ENCODE data around the gene BUD13. TPM values are rescaled to one million over a fixed set of nuclear protein-coding genes. Genes with fewer than 3 reads are reported as not detected.

The BUD13 gene
- total RNA-seq, 1 donor from 2014 or later = 15.0 TPM

DNA sequence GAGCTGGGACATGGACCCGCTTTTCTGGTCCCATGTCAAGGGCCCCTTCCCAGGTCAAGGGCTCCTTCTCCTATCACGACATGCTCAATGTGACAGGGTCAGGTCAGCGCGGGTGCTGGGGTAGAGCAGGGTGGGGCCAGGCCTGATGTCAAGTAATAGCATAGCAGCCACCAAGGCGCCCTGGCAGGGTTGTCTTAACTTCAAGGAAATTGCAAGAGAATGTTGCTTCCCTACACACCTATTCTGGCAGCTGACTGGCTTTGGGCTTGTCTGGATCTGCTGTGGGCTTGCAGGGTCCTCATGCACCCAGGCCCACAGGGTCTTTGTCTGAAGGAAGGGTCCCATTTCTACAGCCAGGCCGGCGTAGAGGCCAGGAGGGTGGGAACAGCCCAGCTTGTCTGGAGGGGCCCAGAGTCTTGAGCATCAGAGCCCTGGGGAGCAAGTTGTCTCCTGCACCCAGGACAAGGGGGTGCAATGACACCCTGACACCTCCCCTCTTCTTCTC lies 71.4 kb downstream of the BUD13 start:
- Histone ChIP-seq H3K36me3 (no peaks in the 10 kb centered on the region), H3K4me3 (no peak overlapping the region), H3K4me1 (no peaks in the 10 kb centered on the region), H3K27me3 (no peaks in the 10 kb centered on the region), H3K27ac (no peak overlapping the region), H3K9me3 (no peaks in the 10 kb centered on the region)
- intact Hi-C loops (cut with DNase I) = no loop called here
- TF ChIP-seq, protein P1, sequence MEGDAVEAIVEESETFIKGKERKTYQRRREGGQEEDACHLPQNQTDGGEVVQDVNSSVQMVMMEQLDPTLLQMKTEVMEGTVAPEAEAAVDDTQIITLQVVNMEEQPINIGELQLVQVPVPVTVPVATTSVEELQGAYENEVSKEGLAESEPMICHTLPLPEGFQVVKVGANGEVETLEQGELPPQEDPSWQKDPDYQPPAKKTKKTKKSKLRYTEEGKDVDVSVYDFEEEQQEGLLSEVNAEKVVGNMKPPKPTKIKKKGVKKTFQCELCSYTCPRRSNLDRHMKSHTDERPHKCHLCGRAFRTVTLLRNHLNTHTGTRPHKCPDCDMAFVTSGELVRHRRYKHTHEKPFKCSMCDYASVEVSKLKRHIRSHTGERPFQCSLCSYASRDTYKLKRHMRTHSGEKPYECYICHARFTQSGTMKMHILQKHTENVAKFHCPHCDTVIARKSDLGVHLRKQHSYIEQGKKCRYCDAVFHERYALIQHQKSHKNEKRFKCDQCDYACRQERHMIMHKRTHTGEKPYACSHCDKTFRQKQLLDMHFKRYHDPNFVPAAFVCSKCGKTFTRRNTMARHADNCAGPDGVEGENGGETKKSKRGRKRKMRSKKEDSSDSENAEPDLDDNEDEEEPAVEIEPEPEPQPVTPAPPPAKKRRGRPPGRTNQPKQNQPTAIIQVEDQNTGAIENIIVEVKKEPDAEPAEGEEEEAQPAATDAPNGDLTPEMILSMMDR (IDR thresholded peaks at IDR 0.05) = no peak
- TF ChIP-seq POLR2AphosphoS5 (IDR thresholded peaks at IDR 0.05; ENCODE audit: insufficient read depth in 1 of 2, low read depth in 1 of 2) = no peak
- TF ChIP-seq POLR2A (IDR thresholded peaks at IDR 0.05) = no peak
- no peak for DNase-seq (ENCODE audit: extremely low spot score in 2 of 2)

DNA sequence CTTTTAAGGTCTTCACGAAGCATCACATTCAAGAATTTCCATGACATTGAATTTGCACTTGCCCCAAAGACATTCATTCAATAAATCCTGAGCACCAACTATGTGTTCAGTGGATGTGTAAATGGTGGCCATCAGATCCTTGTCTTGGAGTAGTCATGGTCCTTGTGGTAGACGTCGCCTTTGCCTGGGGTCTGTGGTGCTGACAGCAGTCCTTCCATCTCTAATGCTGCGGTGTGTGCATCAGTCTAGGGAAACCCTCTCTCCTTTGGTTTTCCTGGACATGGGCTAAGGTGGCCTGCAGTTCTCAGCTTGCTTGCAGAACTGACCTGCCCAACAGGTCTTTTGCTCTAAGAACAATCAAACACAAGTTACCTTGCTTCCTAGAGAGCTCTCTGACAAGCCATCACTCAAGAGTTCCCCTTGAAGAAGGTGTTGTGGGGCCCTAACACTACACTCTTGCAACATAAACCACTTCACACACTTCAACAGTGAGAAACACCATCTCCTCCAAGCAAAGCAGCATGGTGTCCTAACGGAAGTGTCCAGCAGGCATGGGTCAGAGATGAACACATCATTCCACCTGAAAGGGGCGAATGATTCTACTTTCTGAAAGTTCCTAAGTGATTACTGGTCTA lies 72.1 kb downstream of the BUD13 start:
- DNase-seq (ENCODE audit: extremely low spot score in 2 of 2) = no peak
- TF ChIP-seq POLR2A (IDR thresholded peaks at IDR 0.05) = no peak
- TF ChIP-seq POLR2AphosphoS5 (IDR thresholded peaks at IDR 0.05; ENCODE audit: insufficient read depth in 1 of 2, low read depth in 1 of 2) = no peak
- TF ChIP-seq, protein P1 (IDR thresholded peaks at IDR 0.05) = no peak
- intact Hi-C loops (cut with DNase I) = no loop called here
- H3K4me1 ChIP-seq = no peaks in the 10 kb centered on the region
- H3K36me3 ChIP-seq = no peaks in the 10 kb centered on the region
- H3K9me3 ChIP-seq = no peaks in the 10 kb centered on the region
- H3K27me3 ChIP-seq = no peaks in the 10 kb centered on the region
- H3K4me3 ChIP-seq = no peak overlapping the region
- no peak overlapping the region for H3K27ac ChIP-seq

Other genes with a start within 250 kb of the BUD13 start
- gene ZPR1, start 15.0 kb upstream of the BUD13 start, total RNA-seq = 19.4 TPM
- not detected for gene APOA5, start 18.9 kb upstream of the BUD13 start, total RNA-seq
- gene APOA4, start 50.3 kb upstream of the BUD13 start, total RNA-seq = not detected
- gene APOC3, start 56.9 kb upstream of the BUD13 start, total RNA-seq = not detected
- gene APOA1, start 64.6 kb upstream of the BUD13 start, total RNA-seq = 2.2 TPM

All from vagina (tissue), 2 donors.